Adipocyte (in vitro differentiated cells): ENCODE data around the gene SLC22A23.

Source experiments
- DNase-seq: peaks from one replicate; pipeline ENCODE4 v3.0.0-alpha.2; 2015; ENCODE audit warnings: low read depth
- H3K27me3 ChIP-seq: replicated peaks from 2 replicates; pipeline ENCODE4 v1.7.0; 2013; ENCODE audit warnings: mild to moderate bottlenecking, low read length, moderate library complexity; ENCODE audit not compliant: control insufficient read depth, insufficient read depth
- H3K36me3 ChIP-seq: 2 replicates; pipeline ENCODE4 v1.7.0; 2013; ENCODE audit warnings: low read length, mild to moderate bottlenecking, moderate library complexity; ENCODE audit not compliant: control insufficient read depth, insufficient read depth, severe bottlenecking
- H3K4me1 ChIP-seq: 2 replicates; pipeline ENCODE4 v1.7.0; 2013; ENCODE audit warnings: mild to moderate bottlenecking, low read length, moderate library complexity; ENCODE audit not compliant: control insufficient read depth, insufficient read depth
- H3K4me3 ChIP-seq: 2 replicates; pipeline ENCODE4 v1.7.0; 2013; ENCODE audit warnings: mild to moderate bottlenecking, low read length, moderate library complexity
- H3K9ac ChIP-seq: 2 replicates; pipeline ENCODE4 v1.7.0; 2013; ENCODE audit warnings: mild to moderate bottlenecking, low read length, moderate library complexity
- H3K9me3 ChIP-seq: 2 replicates; pipeline ENCODE4 v1.7.0; 2013; ENCODE audit warnings: mild to moderate bottlenecking, low read length, moderate library complexity; ENCODE audit not compliant: control insufficient read depth

SLC22A23 gene

GRCh38 chr6:3320238-3320811 lies 136.5 kb downstream of the SLC22A23 start:
- no peaks in the 10 kb centered on the region for H3K27me3 ChIP-seq
- DNase-seq: no peak
- H3K9ac ChIP-seq: no peak overlapping the region
- no peak overlapping the region for H3K4me3 ChIP-seq
- peaks cover 40% of the 10 kb centered on the region for H3K36me3 ChIP-seq
- H3K4me1 ChIP-seq: peaks cover 14% of the 10 kb centered on the region
- no peaks in the 10 kb centered on the region for H3K9me3 ChIP-seq

DNA sequence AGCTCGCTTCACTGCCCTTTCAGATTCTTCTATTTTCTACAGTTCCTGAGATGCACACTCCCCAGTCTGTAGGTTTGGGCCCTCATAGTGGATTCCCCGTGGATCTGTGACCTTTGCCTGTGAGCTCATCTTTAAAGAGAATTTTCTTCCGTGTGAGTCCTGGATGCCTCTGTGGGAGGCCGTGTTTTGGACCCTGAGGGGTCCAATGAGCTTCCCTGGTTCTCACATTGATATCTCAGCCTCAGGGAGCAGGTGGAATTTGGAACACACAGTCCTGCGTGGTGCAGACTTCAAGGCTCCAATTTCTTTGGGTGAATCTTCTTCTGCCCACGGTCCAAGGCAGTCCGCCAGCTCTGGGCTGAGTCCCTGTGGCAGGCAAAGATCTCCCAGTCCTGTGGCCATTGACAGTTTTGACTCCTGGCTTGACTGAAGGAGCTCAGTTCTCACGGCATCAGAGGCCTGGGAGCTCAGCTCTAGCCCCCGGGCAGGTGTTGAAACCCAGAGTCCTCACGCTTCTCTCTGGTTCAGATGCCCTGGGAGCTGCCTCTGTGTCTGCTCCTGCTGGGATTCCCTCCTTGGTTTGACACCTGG lies 137.1 kb downstream of the SLC22A23 start:
- H3K9me3 ChIP-seq: no peaks in the 10 kb centered on the region
- no peaks in the 10 kb centered on the region for H3K27me3 ChIP-seq
- peaks cover 8% of the 10 kb centered on the region for H3K4me1 ChIP-seq
- H3K36me3 ChIP-seq: peaks cover 46% of the 10 kb centered on the region
- H3K4me3 ChIP-seq: no peak overlapping the region
- DNase-seq: no peak
- no peak overlapping the region for H3K9ac ChIP-seq

GRCh38 chr6:3318821-3319540 lies 137.9 kb downstream of the SLC22A23 start:
- H3K4me3 ChIP-seq: no peak overlapping the region
- H3K9ac ChIP-seq: no peak overlapping the region
- H3K27me3 ChIP-seq: no peaks in the 10 kb centered on the region
- peaks cover under 1% of the 10 kb centered on the region for H3K4me1 ChIP-seq
- no peak for DNase-seq
- peaks cover 48% of the 10 kb centered on the region for H3K36me3 ChIP-seq
- no peaks in the 10 kb centered on the region for H3K9me3 ChIP-seq

GRCh38 chr6:3318226-3318625 lies 138.6 kb downstream of the SLC22A23 start:
- no peak overlapping the region for H3K4me3 ChIP-seq
- no peaks in the 10 kb centered on the region for H3K9me3 ChIP-seq
- no peak for DNase-seq
- no peaks in the 10 kb centered on the region for H3K27me3 ChIP-seq
- H3K4me1 ChIP-seq: no peaks in the 10 kb centered on the region
- peaks cover 46% of the 10 kb centered on the region for H3K36me3 ChIP-seq
- no peak overlapping the region for H3K9ac ChIP-seq

GRCh38 chr6:3317741-3318211 lies 139.1 kb downstream of the SLC22A23 start:
- no peak for DNase-seq
- no peak overlapping the region for H3K9ac ChIP-seq
- no peak overlapping the region for H3K4me3 ChIP-seq
- H3K27me3 ChIP-seq: no peaks in the 10 kb centered on the region
- H3K4me1 ChIP-seq: no peaks in the 10 kb centered on the region
- H3K9me3 ChIP-seq: no peaks in the 10 kb centered on the region
- H3K36me3 ChIP-seq: peaks cover 43% of the 10 kb centered on the region

DNA sequence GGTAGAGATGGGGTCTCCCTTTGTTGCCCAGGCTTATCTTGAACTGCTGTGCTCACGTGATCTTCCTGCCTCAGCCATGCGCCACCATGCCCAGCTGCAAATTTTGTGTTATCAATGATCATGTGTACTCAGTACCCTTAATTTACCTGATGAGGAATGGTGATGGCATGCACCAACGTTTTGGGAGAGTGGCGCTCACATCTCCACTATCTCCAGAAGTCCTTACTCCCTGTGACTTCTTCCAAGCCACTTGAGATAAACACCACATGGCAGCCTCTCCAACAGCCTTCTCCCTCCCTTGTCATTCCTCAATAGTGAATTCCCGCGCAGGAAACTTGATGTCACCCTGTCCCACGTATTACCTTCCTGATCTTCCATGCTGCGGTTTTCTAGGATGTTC lies 140.0 kb downstream of the SLC22A23 start:
- H3K9me3 ChIP-seq: no peaks in the 10 kb centered on the region
- H3K4me1 ChIP-seq: no peaks in the 10 kb centered on the region
- no peaks in the 10 kb centered on the region for H3K27me3 ChIP-seq

GRCh38 chr6:3316331-3316730 lies 140.5 kb downstream of the SLC22A23 start:
- Histone ChIP-seq H3K4me1 (no peaks in the 10 kb centered on the region), H3K9me3 (no peaks in the 10 kb centered on the region), H3K36me3 (peaks cover 31% of the 10 kb centered on the region), H3K4me3 (no peak overlapping the region), H3K27me3 (no peaks in the 10 kb centered on the region), H3K9ac (no peak overlapping the region)
- no peak for DNase-seq

More for the DNA sequence above, 140.0 kb downstream of the SLC22A23 start:
- DNase-seq: no peak
- H3K36me3 ChIP-seq: peaks cover 35% of the 10 kb centered on the region
- no peak overlapping the region for H3K4me3 ChIP-seq
- H3K9ac ChIP-seq: no peak overlapping the region

DNA sequence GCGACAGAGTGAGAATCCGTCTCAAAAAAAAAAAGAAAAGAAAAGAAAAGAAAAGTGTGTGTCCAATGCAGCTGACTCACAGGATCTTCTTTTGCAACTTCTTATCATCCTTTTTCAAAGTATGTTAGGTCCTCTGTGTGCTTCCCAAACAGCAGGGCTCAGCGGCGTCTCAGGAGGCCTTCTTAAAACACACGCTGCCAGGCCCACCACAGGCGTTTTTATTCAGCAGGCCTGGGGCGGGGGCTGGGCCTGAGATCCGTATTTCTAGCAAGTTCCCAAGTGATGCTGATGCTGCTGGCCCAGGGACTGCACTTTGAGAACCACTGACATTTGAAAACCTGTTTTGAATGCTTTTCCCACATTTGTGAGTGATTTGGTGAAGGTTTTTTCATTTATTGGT lies 141.0 kb downstream of the SLC22A23 start:
- Histone ChIP-seq H3K9me3 (no peaks in the 10 kb centered on the region), H3K4me3 (no peak overlapping the region), H3K36me3 (peaks cover 27% of the 10 kb centered on the region), H3K27me3 (no peaks in the 10 kb centered on the region), H3K4me1 (no peaks in the 10 kb centered on the region), H3K9ac (no peak overlapping the region)
- no peak for DNase-seq

DNA sequence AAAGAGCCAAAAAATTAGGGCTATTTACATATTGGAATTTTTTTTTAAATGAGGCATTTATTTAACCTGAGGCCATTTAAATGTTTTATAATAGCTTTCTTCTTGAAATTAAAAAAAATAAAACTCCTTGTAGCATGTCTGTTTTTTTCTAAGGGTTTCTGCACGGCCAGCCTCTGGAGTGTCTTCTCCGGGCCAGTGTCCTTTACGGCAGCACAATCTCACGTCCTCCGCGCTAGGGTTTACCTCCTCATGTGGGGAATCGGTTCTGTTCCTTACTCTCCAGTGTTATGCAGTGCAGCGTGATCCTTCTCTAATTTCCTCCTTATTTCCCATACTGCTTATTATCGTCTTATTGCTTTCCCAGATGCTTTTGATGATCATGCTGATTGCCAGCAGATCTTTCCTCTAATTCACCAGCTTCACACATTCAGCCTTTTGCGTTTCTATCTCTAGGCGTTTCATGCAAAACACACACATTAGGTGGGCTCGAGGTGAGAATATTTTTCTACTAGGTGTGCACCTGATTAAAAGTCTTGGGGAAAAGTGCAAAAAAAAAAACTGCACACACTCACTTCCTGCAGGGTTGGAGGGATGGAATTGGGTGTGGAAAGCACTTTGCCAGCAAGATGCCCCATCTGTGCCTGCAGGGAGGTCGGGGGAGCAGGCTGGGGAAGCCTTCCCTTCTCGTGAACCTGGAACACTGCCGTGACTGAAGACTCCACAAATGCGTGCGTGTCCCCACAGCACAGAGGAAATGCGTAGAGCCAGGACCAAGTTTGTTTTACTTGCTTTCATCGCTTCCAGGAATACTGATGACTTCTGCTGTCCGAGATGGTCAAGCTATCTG lies 142.0 kb downstream of the SLC22A23 start:
- H3K4me1 ChIP-seq: no peaks in the 10 kb centered on the region
- DNase-seq: no peak

DNA sequence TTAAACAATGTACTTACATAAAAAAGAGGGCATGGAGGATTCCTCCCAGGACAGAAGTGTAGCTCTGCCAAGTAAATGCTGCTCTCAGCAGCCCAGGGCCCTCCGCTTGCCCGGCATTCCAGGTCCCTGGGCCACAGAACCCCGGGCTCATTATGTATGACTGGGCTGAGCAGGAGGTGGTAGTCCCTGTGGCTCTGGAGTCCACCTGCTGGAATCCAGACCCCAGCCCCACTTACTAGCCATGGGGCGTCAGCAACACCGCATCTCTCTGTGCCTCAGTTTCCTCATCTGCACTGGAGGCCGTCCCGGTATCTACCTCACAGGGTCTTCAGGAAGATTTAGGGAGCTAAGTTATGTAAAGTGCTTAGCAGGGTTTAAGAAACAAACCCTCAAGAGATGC lies 142.7 kb downstream of the SLC22A23 start:
- Histone ChIP-seq H3K9ac (no peak overlapping the region), H3K36me3 (peaks cover 16% of the 10 kb centered on the region), H3K4me1 (no peaks in the 10 kb centered on the region), H3K27me3 (no peaks in the 10 kb centered on the region), H3K4me3 (no peak overlapping the region), H3K9me3 (no peaks in the 10 kb centered on the region)
- DNase-seq: no peak

More for the DNA sequence above, 142.0 kb downstream of the SLC22A23 start:
- Histone ChIP-seq H3K9me3 (no peaks in the 10 kb centered on the region), H3K4me3 (no peak overlapping the region), H3K9ac (no peak overlapping the region), H3K36me3 (peaks cover 23% of the 10 kb centered on the region), H3K27me3 (no peaks in the 10 kb centered on the region)
